HEK293 (cell line): ENCODE measurements around the gene KRTAP21-3.

Experiments used
- YY1 ChIP-seq: fragments of 450-650 bp; formaldehyde crosslinking; IDR thresholded peaks from 2 replicates; pipeline ENCODE4 v1.5.1; 2018; ENCODE audit warnings: missing biosample characterization, missing genetic modification characterization
- ZBTB21 ChIP-seq: fragments of 450-650 bp; formaldehyde crosslinking; IDR thresholded peaks from 2 replicates; pipeline ENCODE4 v1.5.1; 2017; ENCODE audit warnings: missing biosample characterization, missing genetic modification characterization
- ZNF664 ChIP-seq: fragments of 450-650 bp; formaldehyde crosslinking; IDR thresholded peaks from 2 replicates; pipeline ENCODE4 v1.5.1; 2016; ENCODE audit warnings: missing biosample characterization, missing genetic modification characterization
- TF ChIP-seq, protein P1 (sequence below): fragments of 450-650 bp; formaldehyde crosslinking; IDR thresholded peaks from 2 replicates; pipeline ENCODE4 v1.5.1; 2016; ENCODE audit warnings: missing biosample characterization, missing genetic modification characterization
- TF ChIP-seq, protein P2 (sequence below): fragments of 450-650 bp; formaldehyde crosslinking; IDR thresholded peaks from 2 replicates; pipeline ENCODE4 v1.5.1; 2016; ENCODE audit warnings: missing biosample characterization, missing genetic modification characterization

DNA sequence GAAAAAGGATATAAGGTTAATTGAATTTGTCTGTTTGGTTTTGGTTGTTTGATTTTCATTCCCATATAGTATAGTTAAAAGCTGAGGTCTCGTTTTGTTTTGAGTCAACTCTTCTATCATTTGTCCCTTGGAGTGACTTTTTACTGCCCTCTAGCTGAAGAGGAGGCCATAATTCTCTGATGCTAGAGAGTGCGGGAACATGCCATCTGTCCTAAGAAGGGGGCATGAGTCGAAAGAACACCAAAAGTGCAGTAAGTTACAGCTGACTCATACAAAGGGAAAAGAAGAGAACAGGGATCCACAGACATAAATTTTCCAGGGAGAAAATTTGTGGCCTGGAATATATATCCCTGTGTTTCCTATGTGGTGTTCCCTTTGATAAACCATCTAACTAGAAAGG lies 4.1 kb downstream of the KRTAP21-3 start:
- TF ChIP-seq YY1 (no peak), ZNF664 (tag by site-specific recombination) (no peak), ZBTB21 (tag by site-specific recombination) (no peak)
- TF ChIP-seq, protein P1, sequence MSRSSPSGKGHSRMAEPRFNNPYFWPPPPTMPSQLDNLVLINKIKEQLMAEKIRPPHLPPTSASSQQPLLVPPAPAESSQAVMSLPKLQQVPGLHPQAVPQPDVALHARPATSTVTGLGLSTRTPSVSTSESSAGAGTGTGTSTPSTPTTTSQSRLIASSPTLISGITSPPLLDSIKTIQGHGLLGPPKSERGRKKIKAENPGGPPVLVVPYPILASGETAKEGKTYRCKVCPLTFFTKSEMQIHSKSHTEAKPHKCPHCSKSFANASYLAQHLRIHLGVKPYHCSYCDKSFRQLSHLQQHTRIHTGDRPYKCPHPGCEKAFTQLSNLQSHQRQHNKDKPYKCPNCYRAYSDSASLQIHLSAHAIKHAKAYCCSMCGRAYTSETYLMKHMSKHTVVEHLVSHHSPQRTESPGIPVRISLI (tag by site-specific recombination) = no peak
- TF ChIP-seq, protein P2, sequence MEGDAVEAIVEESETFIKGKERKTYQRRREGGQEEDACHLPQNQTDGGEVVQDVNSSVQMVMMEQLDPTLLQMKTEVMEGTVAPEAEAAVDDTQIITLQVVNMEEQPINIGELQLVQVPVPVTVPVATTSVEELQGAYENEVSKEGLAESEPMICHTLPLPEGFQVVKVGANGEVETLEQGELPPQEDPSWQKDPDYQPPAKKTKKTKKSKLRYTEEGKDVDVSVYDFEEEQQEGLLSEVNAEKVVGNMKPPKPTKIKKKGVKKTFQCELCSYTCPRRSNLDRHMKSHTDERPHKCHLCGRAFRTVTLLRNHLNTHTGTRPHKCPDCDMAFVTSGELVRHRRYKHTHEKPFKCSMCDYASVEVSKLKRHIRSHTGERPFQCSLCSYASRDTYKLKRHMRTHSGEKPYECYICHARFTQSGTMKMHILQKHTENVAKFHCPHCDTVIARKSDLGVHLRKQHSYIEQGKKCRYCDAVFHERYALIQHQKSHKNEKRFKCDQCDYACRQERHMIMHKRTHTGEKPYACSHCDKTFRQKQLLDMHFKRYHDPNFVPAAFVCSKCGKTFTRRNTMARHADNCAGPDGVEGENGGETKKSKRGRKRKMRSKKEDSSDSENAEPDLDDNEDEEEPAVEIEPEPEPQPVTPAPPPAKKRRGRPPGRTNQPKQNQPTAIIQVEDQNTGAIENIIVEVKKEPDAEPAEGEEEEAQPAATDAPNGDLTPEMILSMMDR (tag by site-specific recombination) = no peak
